Activated gamma-delta T cell treated with anti-CD3 and anti-CD28 coated beads, Interleukin-2, amount 50 U/mL, for 16 hours (primary cell): Measurements from ENCODE around the gene ANTXR1.

Experiments
- DNase-seq: peaks from one replicate; pipeline ENCODE4 v3.0.0-alpha.2; 2020; ENCODE audit warnings: low read depth

The ANTXR1 gene

GRCh38 chr2:69013142-69013839 lies at the start of gene ANTXR1:
TSS of gene ANTXR1 (plus strand) at chr2:69013179. CDS start at chr2:69013500, 321 bp downstream.
- no peak for DNase-seq

GRCh38 chr2:68964282-68964681 lies 48.7 kb upstream of the ANTXR1 start:
- DNase-seq, result no peak

- DNase-seq, result no peak
Observed at GRCh38 chr2:68968221-68968620, 44.8 kb upstream of the ANTXR1 start.

- no peak for DNase-seq
Observed at GRCh38 chr2:68969736-68970490, 43.1 kb upstream of the ANTXR1 start.

- DNase-seq, result no peak
Observed at GRCh38 chr2:68970566-68971265, 42.3 kb upstream of the ANTXR1 start.

- no peak for DNase-seq
Observed at GRCh38 chr2:68971591-68972231, 41.3 kb upstream of the ANTXR1 start.

- DNase-seq, result no peak
Observed at GRCh38 chr2:68974251-68974650, 38.7 kb upstream of the ANTXR1 start, which contains the start of gene GKN1. TSS of gene GKN1 (plus strand) at chr2:68974636. CDS start at chr2:68974678, 42 bp downstream.

- no peak for DNase-seq
Observed at GRCh38 chr2:68974946-68975665, 37.9 kb upstream of the ANTXR1 start.

- DNase-seq, result no peak
Observed at GRCh38 chr2:68975844-68976243, 37.1 kb upstream of the ANTXR1 start.

GRCh38 chr2:68977453-68977852 lies 35.5 kb upstream of the ANTXR1 start:
- DNase-seq, result no peak

- DNase-seq, result no peak
Observed at GRCh38 chr2:68978098-68978497, 34.9 kb upstream of the ANTXR1 start.

GRCh38 chr2:68980956-68981355 lies 32.0 kb upstream of the ANTXR1 start:
- DNase-seq, result no peak

- no peak for DNase-seq
Observed at GRCh38 chr2:68987021-68987503, 25.9 kb upstream of the ANTXR1 start.

- no peak for DNase-seq
Observed at GRCh38 chr2:68989035-68989434, 23.9 kb upstream of the ANTXR1 start.

GRCh38 chr2:68992341-68992740 lies 20.6 kb upstream of the ANTXR1 start:
- DNase-seq, result no peak

- DNase-seq, result no peak
Observed at GRCh38 chr2:68992933-68993332, 20.0 kb upstream of the ANTXR1 start.

- DNase-seq, result no peak
Observed at GRCh38 chr2:68993660-68994059, 19.3 kb upstream of the ANTXR1 start.

- DNase-seq, result no peak
Observed at GRCh38 chr2:68994864-68995263, 18.1 kb upstream of the ANTXR1 start.

- DNase-seq, result no peak
Observed at GRCh38 chr2:68995916-68996315, 17.1 kb upstream of the ANTXR1 start.

GRCh38 chr2:68997401-68997800 lies 15.6 kb upstream of the ANTXR1 start:
- DNase-seq, result no peak

GRCh38 chr2:69001879-69002278 lies 11.1 kb upstream of the ANTXR1 start:
- DNase-seq, result no peak

GRCh38 chr2:69003731-69004130 lies 9.2 kb upstream of the ANTXR1 start:
- no peak for DNase-seq
